H9 (cell line): ENCODE results near the gene ENPP1. TPM values are rescaled to one million over a fixed set of nuclear protein-coding genes. Genes with fewer than 3 reads are reported as not detected.

ENCODE experiments used
- DNase-seq: peaks from one replicate; pipeline ENCODE4 v3.0.0-alpha.2; 2017
- H2AFZ ChIP-seq: one replicate; pipeline ENCODE4 v1.6.1; 2013; ENCODE audit warnings: mild to moderate bottlenecking, low read length, control low read depth, moderate library complexity
- H2AK5ac ChIP-seq: 2 replicates; pipeline ENCODE4 v1.6.1; 2013; ENCODE audit warnings: low read length, control low read depth, mixed read lengths; ENCODE audit not compliant: insufficient read length
- H2BK120ac ChIP-seq: one replicate; pipeline ENCODE4 v1.6.1; 2013; ENCODE audit warnings: low read depth, mild to moderate bottlenecking, low read length, control low read depth, inconsistent platforms; ENCODE audit not compliant: poor library complexity, severe bottlenecking
- H2BK12ac ChIP-seq: 2 replicates; pipeline ENCODE4 v1.6.1; 2013; ENCODE audit warnings: low read length, control low read depth, mixed read lengths, low read depth; ENCODE audit not compliant: insufficient read length
- H2BK15ac ChIP-seq: 2 replicates; pipeline ENCODE4 v1.6.1; 2013; ENCODE audit warnings: low read depth, low read length, control low read depth
- H2BK20ac ChIP-seq: one replicate; pipeline ENCODE4 v1.6.1; 2013; ENCODE audit warnings: low read depth, mild to moderate bottlenecking, low read length, control low read depth, inconsistent platforms; ENCODE audit not compliant: poor library complexity, severe bottlenecking
- H2BK5ac ChIP-seq: 2 replicates; pipeline ENCODE4 v1.6.1; 2013; ENCODE audit warnings: low read length, control low read depth, mixed read lengths; ENCODE audit not compliant: insufficient read length
- H3K14ac ChIP-seq: 2 replicates; pipeline ENCODE4 v1.6.1; 2013; ENCODE audit warnings: low read length, control low read depth; ENCODE audit not compliant: insufficient read depth
- H3K18ac ChIP-seq: 2 replicates; pipeline ENCODE4 v1.6.1; 2013; ENCODE audit warnings: low read depth, mild to moderate bottlenecking, mixed read lengths, low read length, control low read depth; ENCODE audit not compliant: insufficient read length
- H3K23ac ChIP-seq: 2 replicates; pipeline ENCODE4 v1.6.1; 2013; ENCODE audit warnings: low read length, control low read depth, mixed read lengths, low read depth; ENCODE audit not compliant: insufficient read length
- H3K23me2 ChIP-seq: 2 replicates; pipeline ENCODE4 v1.6.1; 2013; ENCODE audit warnings: low read depth, mild to moderate bottlenecking, mixed read lengths, low read length, control low read depth; ENCODE audit not compliant: insufficient read length, poor library complexity, severe bottlenecking
- H3K27ac ChIP-seq: 2 replicates; pipeline ENCODE4 v1.5.1; 2013; ENCODE audit warnings: low read length, control low read depth, mixed read lengths, low read depth; ENCODE audit not compliant: insufficient read length
- H3K27me3 ChIP-seq: 2 replicates; pipeline ENCODE4 v1.6.1; 2013; ENCODE audit warnings: low read length, control low read depth, inconsistent platforms; ENCODE audit not compliant: insufficient read depth
- H3K4ac ChIP-seq: 2 replicates; pipeline ENCODE4 v1.6.1; 2013; ENCODE audit warnings: low read depth, mild to moderate bottlenecking, control low read depth, inconsistent platforms, low read length, moderate library complexity
- H3K4me1 ChIP-seq: 2 replicates; pipeline ENCODE4 v1.6.1; 2013; ENCODE audit warnings: low read length, control low read depth, inconsistent platforms; ENCODE audit not compliant: insufficient read depth
- H3K4me2 ChIP-seq: 2 replicates; pipeline ENCODE4 v1.6.1; 2013; ENCODE audit warnings: low read length, control low read depth, mixed read lengths; ENCODE audit not compliant: insufficient read length, insufficient read depth
- H3K56ac ChIP-seq: 2 replicates; pipeline ENCODE4 v1.6.1; 2013; ENCODE audit warnings: low read depth, mild to moderate bottlenecking, mixed read lengths, low read length, control low read depth; ENCODE audit not compliant: insufficient read length
- H3K79me1 ChIP-seq: 2 replicates; pipeline ENCODE4 v1.6.1; 2013; ENCODE audit warnings: low read depth, mild to moderate bottlenecking, moderate library complexity, low read length, control low read depth, inconsistent platforms; ENCODE audit not compliant: insufficient read depth, poor library complexity, severe bottlenecking
- H3K79me2 ChIP-seq: 2 replicates; pipeline ENCODE4 v1.6.1; 2013; ENCODE audit warnings: low read length, control low read depth, inconsistent platforms; ENCODE audit not compliant: insufficient read depth
- H3K9ac ChIP-seq: 2 replicates; pipeline ENCODE4 v1.6.1; 2013; ENCODE audit warnings: low read length, control low read depth, mixed read lengths; ENCODE audit not compliant: insufficient read length; ENCODE audit errors: extremely low read depth
- H3K9me3 ChIP-seq: one replicate; pipeline ENCODE4 v1.6.1; 2013; ENCODE audit warnings: low read depth, low read length, inconsistent platforms; ENCODE audit not compliant: control insufficient read depth
- H3T11ph ChIP-seq: one replicate; pipeline ENCODE4 v1.6.1; 2013; ENCODE audit warnings: mild to moderate bottlenecking, low read length, control low read depth, inconsistent platforms
- H4K20me1 ChIP-seq: one replicate; pipeline ENCODE4 v1.6.1; 2013; ENCODE audit not compliant: control insufficient read depth, insufficient read length, insufficient read depth
- H4K5ac ChIP-seq: 2 replicates; pipeline ENCODE4 v1.6.1; 2013; ENCODE audit warnings: low read depth, mild to moderate bottlenecking, mixed read lengths, low read length, control low read depth; ENCODE audit not compliant: insufficient read length
- H4K8ac ChIP-seq: replicated peaks from 2 replicates; pipeline ENCODE4 v1.6.1; 2013; ENCODE audit warnings: low read length, control low read depth, mixed read lengths, low read depth; ENCODE audit not compliant: insufficient read length
- H4K91ac ChIP-seq: 2 replicates; pipeline ENCODE4 v1.6.1; 2013; ENCODE audit warnings: low read depth, mild to moderate bottlenecking, moderate library complexity, mixed read lengths, low read length, control low read depth; ENCODE audit not compliant: insufficient read length
- H3K27ac Mint-ChIP-seq, 3 experiments: 2 replicates in 2 of 3; 3 replicates in 1 of 3; pipeline ENCODE4 v1.8.0; 2020 to 2021; ENCODE audit warnings: mixed read lengths in 3 of 3, mild to moderate bottlenecking in 1 of 3, moderate library complexity in 1 of 3
- H3K27me3 Mint-ChIP-seq: 2 replicates; pipeline ENCODE4 v1.8.0; 2021; ENCODE audit warnings: low read depth, mild to moderate bottlenecking, moderate library complexity, mixed read lengths
- H3K36me3 Mint-ChIP-seq, 3 experiments: 2 replicates in 2 of 3; 3 replicates in 1 of 3; pipeline ENCODE4 v1.8.0; 2020 to 2021; ENCODE audit warnings: low read depth in 3 of 3, mixed read lengths in 3 of 3; ENCODE audit not compliant: insufficient read depth in 1 of 3
- H3K4me1 Mint-ChIP-seq, 2 experiments: 2 replicates each; pipeline ENCODE4 v1.8.0; 2020; ENCODE audit warnings: mixed read lengths in 2 of 2
- H3K4me3 Mint-ChIP-seq, 2 experiments: 2 replicates in 1 of 2; 3 replicates in 1 of 2; pipeline ENCODE4 v1.8.0; 2020 to 2021; ENCODE audit warnings: mild to moderate bottlenecking in 2 of 2, mixed read lengths in 2 of 2, moderate library complexity in 1 of 2
- H3K9me3 Mint-ChIP-seq, 2 experiments: 2 replicates in 1 of 2; 3 replicates in 1 of 2; pipeline ENCODE4 v1.8.0; 2020; ENCODE audit warnings: mild to moderate bottlenecking in 2 of 2, mixed read lengths in 2 of 2, moderate library complexity in 1 of 2
- WGBS: extraction: QIAGEN DNeasy Blood & Tissue Kit; methylation state at CpG from one replicate; pipeline ENCODE4 v1.1.7; 2013; ENCODE audit warnings: missing lambda C conversion rate, low lambda C conversion rate, mixed read lengths; ENCODE audit not compliant: insufficient read length; ENCODE audit errors: extremely low coverage; 5-methylcytosine and 5-hydroxymethylcytosine counted together
- total RNA-seq: library from RNA; stranded (reverse); gene quantifications from 2 replicates; pipeline ENCODE4 v1.2.1, GENCODE V29; 2021
- TF ChIP-seq, protein P1 (sequence below): fragments of 200-600 bp; sonication (generic); conservative IDR thresholded peaks from 3 replicates; pipeline ENCODE4 v1.8.0; 2021; ENCODE audit warnings: antibody characterized with exemption, mild to moderate bottlenecking

ENPP1 gene
- total RNA-seq, 1 experiment from 2014 or later, result 22.5 TPM

DNA sequence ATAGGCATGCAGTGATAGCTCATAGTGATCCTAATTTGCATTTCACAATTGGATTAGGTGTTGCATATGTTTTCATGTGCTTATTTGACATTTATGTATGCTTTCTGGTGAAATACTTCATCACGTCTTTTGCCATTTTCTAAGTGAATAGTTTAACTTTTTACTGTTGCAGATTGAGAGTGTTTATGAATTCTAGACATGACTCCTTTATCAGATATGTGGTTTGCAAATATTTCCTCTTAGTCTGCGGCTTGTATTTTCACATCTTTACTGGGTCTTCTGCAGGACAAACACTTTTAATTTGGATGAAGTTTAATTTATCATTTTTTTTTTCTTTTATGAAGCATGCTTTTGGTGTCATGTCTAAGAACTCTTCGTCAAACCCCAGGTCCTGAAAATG, 104.1 kb downstream of the ENPP1 start:
- Histone ChIP-seq H2BK120ac (no peak overlapping the region), H2AFZ (no peak overlapping the region), H4K20me1 (no peaks in the 10 kb centered on the region), H2BK15ac (no peak overlapping the region), H3K14ac (no peak overlapping the region), H4K5ac (no peak overlapping the region), H3K27me3 (no peaks in the 10 kb centered on the region), H2BK12ac (no peak overlapping the region), H3K56ac (no peak overlapping the region), H3K79me1 (no peaks in the 10 kb centered on the region), H3K4me2 (no peak overlapping the region), H2BK20ac (no peak overlapping the region), H4K91ac (no peak overlapping the region), H2BK5ac (no peak overlapping the region), H3K9me3 (peaks cover 5% of the 10 kb centered on the region), H3K4ac (no peak overlapping the region), H2AK5ac (no peak overlapping the region), H3K27ac (no peak overlapping the region), H3T11ph (no peak overlapping the region), H3K18ac (no peak overlapping the region), H3K4me1 (peaks cover 8% of the 10 kb centered on the region; the same call in 1 of the 2 replicates), H3K23me2 (no peaks in the 10 kb centered on the region), H3K23ac (no peak overlapping the region), H4K8ac (no peak overlapping the region), H3K9ac (no peak overlapping the region), H3K79me2 (no peaks in the 10 kb centered on the region)
- no peaks in the 10 kb centered on the region; the same call in 1 of the 2 replicates for H3K27me3 Mint-ChIP-seq
- peaks cover 16 to 90% (median 75%) of the 10 kb centered on the region in 3 experiments for H3K36me3 Mint-ChIP-seq
- peaks cover 11 to 37% of the 10 kb centered on the region in 2 experiments for H3K4me1 Mint-ChIP-seq
- no CpG with 5 or more reads among the region's 3 CpGs for WGBS
- peaks cover 7 to 21% of the 10 kb centered on the region in 2 experiments; a peak in 4 of 5 replicates for H3K9me3 Mint-ChIP-seq
- DNase-seq, result no peak
- H3K4me3 Mint-ChIP-seq, result no peak overlapping the region
- H3K27ac Mint-ChIP-seq, result peak overlapping the region in 1 of 3 experiments; percentile 68; a peak in 1 of 7 replicates
- TF ChIP-seq, protein P1, sequence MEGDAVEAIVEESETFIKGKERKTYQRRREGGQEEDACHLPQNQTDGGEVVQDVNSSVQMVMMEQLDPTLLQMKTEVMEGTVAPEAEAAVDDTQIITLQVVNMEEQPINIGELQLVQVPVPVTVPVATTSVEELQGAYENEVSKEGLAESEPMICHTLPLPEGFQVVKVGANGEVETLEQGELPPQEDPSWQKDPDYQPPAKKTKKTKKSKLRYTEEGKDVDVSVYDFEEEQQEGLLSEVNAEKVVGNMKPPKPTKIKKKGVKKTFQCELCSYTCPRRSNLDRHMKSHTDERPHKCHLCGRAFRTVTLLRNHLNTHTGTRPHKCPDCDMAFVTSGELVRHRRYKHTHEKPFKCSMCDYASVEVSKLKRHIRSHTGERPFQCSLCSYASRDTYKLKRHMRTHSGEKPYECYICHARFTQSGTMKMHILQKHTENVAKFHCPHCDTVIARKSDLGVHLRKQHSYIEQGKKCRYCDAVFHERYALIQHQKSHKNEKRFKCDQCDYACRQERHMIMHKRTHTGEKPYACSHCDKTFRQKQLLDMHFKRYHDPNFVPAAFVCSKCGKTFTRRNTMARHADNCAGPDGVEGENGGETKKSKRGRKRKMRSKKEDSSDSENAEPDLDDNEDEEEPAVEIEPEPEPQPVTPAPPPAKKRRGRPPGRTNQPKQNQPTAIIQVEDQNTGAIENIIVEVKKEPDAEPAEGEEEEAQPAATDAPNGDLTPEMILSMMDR, result no peak
